PFSK-1 (cell line): ENCODE measurements around the gene PNLIPRP3.

Experiments
- POLR2AphosphoS5 ChIP-seq: IDR thresholded peaks from 2 replicates; pipeline ENCODE4 v1.6.1; 2012; ENCODE audit warnings: low read depth, mild to moderate bottlenecking, control low read depth, low read length, moderate library complexity
- REST ChIP-seq, 2 experiments: IDR thresholded peaks; 2 replicates each; pipeline versions ENCODE4 v1.6.1 to v1.8.0; 2011 to 2012; ENCODE audit warnings: low read depth in 2 of 2, low read length in 2 of 2, control low read depth in 1 of 2, inconsistent platforms in 1 of 2, mild to moderate bottlenecking in 1 of 2, moderate library complexity in 1 of 2; ENCODE audit not compliant: insufficient read depth in 1 of 2
- SIN3A ChIP-seq: IDR thresholded peaks from 2 replicates; pipeline ENCODE4 v1.6.1; 2012; ENCODE audit warnings: mild to moderate bottlenecking, low read length, moderate library complexity, borderline replicate concordance; ENCODE audit not compliant: insufficient read depth
- TAF1 ChIP-seq: IDR thresholded peaks from 2 replicates; pipeline ENCODE4 v1.6.1; 2012; ENCODE audit warnings: low read length, control low read depth, borderline replicate concordance; ENCODE audit not compliant: insufficient read depth

- TF ChIP-seq POLR2AphosphoS5 = no peak
- no peak for TF ChIP-seq REST (IDR thresholded peaks at IDR 0.05; ENCODE audit: insufficient read depth in 1 of 2, low read depth in 2 of 2, low read length in 2 of 2)
- TF ChIP-seq TAF1 = no peak
- TF ChIP-seq SIN3A = no peak
Observed at GRCh38 chr10:116472891-116473290, 45.2 kb downstream of the PNLIPRP3 start.
